WTC11 (cell line): ENCODE results near the gene ALOXE3. TPM values are rescaled to one million over a fixed set of nuclear protein-coding genes. Genes with fewer than 3 reads are reported as not detected.

Experiments used
- ATAC-seq: fragments of 200-7000 bp; cut with Tn5 transposase; 2 replicates; pipeline ENCODE4 v1.10.0; 2021; ENCODE audit warnings: mild to moderate bottlenecking, moderate library complexity
- CTCF ChIA-PET: fragments of 300-600 bp; sonication (Branson Sonifier 250); formaldehyde crosslinking; loops from one replicate; lab custom pipeline; 2021; ENCODE audit warnings: antibody characterized with exemption; lab: Charles Lee
- POLR2A ChIA-PET: fragments of 350-600 bp; sonication (Branson Sonifier 250); formaldehyde crosslinking; loops from one replicate; lab custom pipeline; 2021; ENCODE audit warnings: antibody characterized with exemption; lab: Charles Lee
- DNase-seq: peaks from one replicate; pipeline ENCODE4 v3.0.0; 2021; ENCODE audit warnings: low spot score
- H3K27ac Mint-ChIP-seq: 2 replicates; pipeline ENCODE4 v1.8.0; 2021; ENCODE audit warnings: mixed read lengths
- H3K27me3 Mint-ChIP-seq: 2 replicates; pipeline ENCODE4 v1.8.0; 2021; ENCODE audit warnings: low read depth, mild to moderate bottlenecking, moderate library complexity, mixed read lengths
- H3K36me3 Mint-ChIP-seq: 2 replicates; pipeline ENCODE4 v1.8.0; 2021; ENCODE audit warnings: mixed read lengths
- H3K4me1 Mint-ChIP-seq: 2 replicates; pipeline ENCODE4 v1.8.0; 2022; ENCODE audit warnings: mixed read lengths
- H3K4me3 Mint-ChIP-seq: 2 replicates; pipeline ENCODE4 v1.8.0; 2021; ENCODE audit warnings: mild to moderate bottlenecking, moderate library complexity, mixed read lengths
- H3K9me3 Mint-ChIP-seq: 2 replicates; pipeline ENCODE4 v1.8.0; 2021; ENCODE audit warnings: mixed read lengths
- ATF6 ChIP-seq: sonication (generic); formaldehyde crosslinking; IDR thresholded peaks from 2 replicates; pipeline ENCODE4 v1.8.1; 2023; ENCODE audit warnings: mild to moderate bottlenecking, missing genetic modification reagents
- CREM ChIP-seq: sonication (generic); formaldehyde crosslinking; IDR thresholded peaks from 2 replicates; pipeline ENCODE4 v1.8.1; 2022; ENCODE audit warnings: mild to moderate bottlenecking, missing genetic modification reagents, moderate library complexity
- GABPB1 ChIP-seq: sonication (generic); formaldehyde crosslinking; IDR thresholded peaks from 2 replicates; pipeline ENCODE4 v1.8.1; 2023; ENCODE audit warnings: mild to moderate bottlenecking, missing genetic modification reagents
- NR1H2 ChIP-seq: sonication (generic); formaldehyde crosslinking; IDR thresholded peaks from 2 replicates; pipeline ENCODE4 v1.9.0; 2021; ENCODE audit warnings: mild to moderate bottlenecking, moderate library complexity, missing genetic modification reagents
- SMAD3 ChIP-seq: sonication (generic); formaldehyde crosslinking; IDR thresholded peaks from 2 replicates; pipeline ENCODE4 v1.8.0; 2022; ENCODE audit warnings: missing genetic modification reagents, mild to moderate bottlenecking, borderline replicate concordance
- SMAD4 ChIP-seq: sonication (generic); formaldehyde crosslinking; IDR thresholded peaks from 2 replicates; pipeline ENCODE4 v1.8.0; 2022; ENCODE audit warnings: mild to moderate bottlenecking, missing genetic modification reagents
- TEAD1 ChIP-seq: sonication (generic); formaldehyde crosslinking; IDR thresholded peaks from 2 replicates; pipeline ENCODE4 v1.8.0; 2022; ENCODE audit warnings: mild to moderate bottlenecking, missing genetic modification reagents
- TEAD4 ChIP-seq: sonication (generic); formaldehyde crosslinking; IDR thresholded peaks from 2 replicates; pipeline ENCODE4 v1.8.0; 2022; ENCODE audit warnings: mild to moderate bottlenecking, missing genetic modification reagents
- ZBTB21 ChIP-seq: sonication (generic); formaldehyde crosslinking; IDR thresholded peaks from 2 replicates; pipeline ENCODE4 v1.8.1; 2023; ENCODE audit warnings: mild to moderate bottlenecking, missing genetic modification reagents, borderline replicate concordance
- ZNF317 ChIP-seq: sonication (generic); formaldehyde crosslinking; IDR thresholded peaks from 2 replicates; pipeline ENCODE4 v1.8.1; 2023; ENCODE audit warnings: low read depth, mild to moderate bottlenecking, moderate library complexity, missing genetic modification reagents, borderline replicate concordance
- ZNF512 ChIP-seq: sonication (generic); formaldehyde crosslinking; IDR thresholded peaks from 2 replicates; pipeline ENCODE4 v1.8.1; 2022; ENCODE audit warnings: missing genetic modification reagents, borderline replicate concordance
- ZNF671 ChIP-seq: fragments of 250-450 bp; sonication (Bioruptor Pico); IDR thresholded peaks from 2 replicates; pipeline ENCODE4 v1.8.0; 2021; ENCODE audit warnings: mild to moderate bottlenecking
- ZSCAN18 ChIP-seq: fragments of 250-450 bp; sonication (Bioruptor Pico); IDR thresholded peaks from 2 replicates; pipeline ENCODE4 v2.1.2; 2022; ENCODE audit warnings: mild to moderate bottlenecking, moderate library complexity
- total RNA-seq: library from RNA; stranded (reverse); gene quantifications from 3 replicates; pipeline ENCODE4 v1.2.3, GENCODE V29; 2021
- TF ChIP-seq, protein P1 (sequence below): sonication (generic); formaldehyde crosslinking; conservative IDR thresholded peaks from 2 replicates; pipeline ENCODE4 v1.8.1; 2022; ENCODE audit warnings: mild to moderate bottlenecking, missing genetic modification reagents
- TF ChIP-seq, protein P2 (sequence below): sonication (generic); formaldehyde crosslinking; IDR thresholded peaks from 2 replicates; pipeline ENCODE4 v1.8.0; 2022; ENCODE audit warnings: mild to moderate bottlenecking, missing genetic modification reagents
- TF ChIP-seq, protein P3 (sequence below): sonication (generic); formaldehyde crosslinking; IDR thresholded peaks from 2 replicates; pipeline ENCODE4 v1.8.0; 2023; ENCODE audit warnings: missing genetic modification reagents
- TF ChIP-seq, protein P4 (sequence below): sonication (generic); formaldehyde crosslinking; IDR thresholded peaks from 2 replicates; pipeline ENCODE4 v1.8.1; 2022; ENCODE audit warnings: low read depth, mild to moderate bottlenecking, moderate library complexity, missing genetic modification reagents, borderline replicate concordance

Gene ALOXE3
- total RNA-seq, 1 experiment from 2014 or later = 0.81 TPM

DNA sequence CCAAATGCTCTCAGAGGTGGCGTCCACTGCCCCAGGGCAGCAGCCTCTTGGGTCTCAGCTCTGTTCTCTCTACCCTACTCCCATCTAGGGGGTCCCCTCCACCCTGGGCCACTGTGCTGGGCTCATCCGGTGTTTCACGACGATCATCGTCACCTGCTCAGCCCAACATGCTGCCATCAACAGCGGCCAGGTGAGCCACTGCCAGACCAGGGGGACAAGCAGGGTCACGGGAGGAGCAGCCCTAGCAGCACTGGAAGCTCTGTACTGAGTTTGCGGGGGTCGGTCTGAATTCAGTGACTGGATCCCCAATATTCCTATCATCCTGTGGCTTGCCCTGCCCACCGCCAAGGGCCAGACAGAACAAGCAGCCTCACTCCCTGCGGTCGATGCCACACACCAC, 46.8 kb downstream of the ALOXE3 start (continued):
- TF ChIP-seq ZNF317 (CRISPR knock-in tag) (no peak), ZNF512 (no peak)

DNA sequence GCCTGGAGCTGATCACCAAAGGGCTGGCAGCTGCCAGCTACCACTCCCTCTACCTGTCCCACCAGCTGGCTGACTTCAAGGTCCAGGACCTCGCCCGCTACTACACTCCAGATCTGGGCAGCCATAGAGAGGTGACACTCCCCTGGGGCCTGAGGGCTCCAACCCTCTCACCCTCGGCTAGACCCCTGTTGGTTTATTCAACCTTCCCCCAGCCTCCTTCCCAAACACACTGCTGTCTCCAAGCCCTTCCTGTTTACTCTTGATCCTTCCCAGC, 48.8 kb downstream of the ALOXE3 start:
- POLR2A ChIA-PET = no interaction called here
- Mint-ChIP-seq H3K36me3 (no peaks in the 10 kb centered on the region), H3K27me3 (peaks cover 71% of the 10 kb centered on the region), H3K4me3 (no peak overlapping the region), H3K27ac (no peak overlapping the region), H3K9me3 (no peaks in the 10 kb centered on the region), H3K4me1 (peaks cover 33% of the 10 kb centered on the region)
- TF ChIP-seq, protein P1, sequence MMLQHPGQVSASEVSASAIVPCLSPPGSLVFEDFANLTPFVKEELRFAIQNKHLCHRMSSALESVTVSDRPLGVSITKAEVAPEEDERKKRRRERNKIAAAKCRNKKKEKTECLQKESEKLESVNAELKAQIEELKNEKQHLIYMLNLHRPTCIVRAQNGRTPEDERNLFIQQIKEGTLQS = no peak
- TF ChIP-seq, protein P2, sequence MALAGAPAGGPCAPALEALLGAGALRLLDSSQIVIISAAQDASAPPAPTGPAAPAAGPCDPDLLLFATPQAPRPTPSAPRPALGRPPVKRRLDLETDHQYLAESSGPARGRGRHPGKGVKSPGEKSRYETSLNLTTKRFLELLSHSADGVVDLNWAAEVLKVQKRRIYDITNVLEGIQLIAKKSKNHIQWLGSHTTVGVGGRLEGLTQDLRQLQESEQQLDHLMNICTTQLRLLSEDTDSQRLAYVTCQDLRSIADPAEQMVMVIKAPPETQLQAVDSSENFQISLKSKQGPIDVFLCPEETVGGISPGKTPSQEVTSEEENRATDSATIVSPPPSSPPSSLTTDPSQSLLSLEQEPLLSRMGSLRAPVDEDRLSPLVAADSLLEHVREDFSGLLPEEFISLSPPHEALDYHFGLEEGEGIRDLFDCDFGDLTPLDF (CRISPR knock-in tag) = no peak
- TF ChIP-seq ZBTB21 (CRISPR knock-in tag) (no peak), CREM (no peak), SMAD3 (no peak), TEAD4 (CRISPR knock-in tag) (no peak), SMAD4 (CRISPR knock-in tag) (no peak), ZNF671 (CRISPR knock-in tag) (no peak)
- TF ChIP-seq, protein P3, sequence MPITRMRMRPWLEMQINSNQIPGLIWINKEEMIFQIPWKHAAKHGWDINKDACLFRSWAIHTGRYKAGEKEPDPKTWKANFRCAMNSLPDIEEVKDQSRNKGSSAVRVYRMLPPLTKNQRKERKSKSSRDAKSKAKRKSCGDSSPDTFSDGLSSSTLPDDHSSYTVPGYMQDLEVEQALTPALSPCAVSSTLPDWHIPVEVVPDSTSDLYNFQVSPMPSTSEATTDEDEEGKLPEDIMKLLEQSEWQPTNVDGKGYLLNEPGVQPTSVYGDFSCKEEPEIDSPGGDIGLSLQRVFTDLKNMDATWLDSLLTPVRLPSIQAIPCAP (CRISPR knock-in tag) = no peak
- CTCF ChIA-PET = interaction anchor here (0.8 to 13.0 kb wide), 10 partner anchors 9 to 80 kb away, joined by 3 to 380 read pairs (median 5); partner anchors contain the start of genes ALOX12B and ALOXE3
- ATAC-seq (no peak), DNase-seq (no peak)

DNA sequence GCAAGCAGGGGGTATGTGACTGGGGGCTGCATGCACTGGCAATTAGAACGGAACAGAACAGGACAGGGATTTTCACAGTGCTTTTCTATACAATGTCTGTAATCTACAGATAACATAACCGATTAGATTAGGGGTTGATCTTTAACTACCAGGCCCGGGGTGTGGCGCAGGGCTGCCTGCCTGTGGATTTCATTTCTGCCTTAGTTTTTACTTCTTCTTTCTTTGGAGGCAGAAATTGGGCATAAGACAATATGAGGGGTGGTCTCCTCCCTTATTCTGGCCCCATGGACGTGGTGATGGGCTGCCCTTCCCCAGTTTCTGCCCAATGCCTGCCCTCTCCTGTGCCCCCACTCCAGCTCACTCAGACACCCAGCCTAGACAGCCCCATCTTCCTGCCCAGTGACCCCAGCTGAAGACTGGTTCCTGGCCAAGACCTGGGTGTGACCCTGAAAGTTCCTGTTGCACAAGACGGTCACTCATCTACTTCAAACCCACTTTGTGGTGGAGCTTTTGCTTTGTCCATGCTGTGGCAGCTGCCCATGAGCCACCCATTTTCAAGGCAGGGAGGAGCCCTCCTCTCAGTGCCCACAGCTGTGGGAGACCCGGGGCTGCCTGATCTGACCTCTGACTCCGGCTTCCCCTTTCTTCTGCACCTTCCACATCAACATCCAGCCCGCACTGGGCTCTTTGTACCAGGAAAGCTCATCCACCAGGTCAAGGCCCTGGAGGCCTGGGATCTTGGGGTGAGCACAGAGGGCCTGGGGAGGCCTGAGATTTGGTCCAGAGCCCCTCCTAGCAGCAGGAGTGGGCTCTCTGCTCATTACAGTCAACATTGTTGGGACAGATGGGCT, 49.4 kb downstream of the ALOXE3 start:
- H3K9me3 Mint-ChIP-seq = no peaks in the 10 kb centered on the region
- POLR2A ChIA-PET = interaction anchor here (0.5 kb wide), 1 partner anchor 19 kb away, joined by 4 read pairs; no protein-coding TSS in a partner anchor
- H3K4me3 Mint-ChIP-seq = no peak overlapping the region
- H3K4me1 Mint-ChIP-seq = peaks cover 31% of the 10 kb centered on the region
- no peak for ATAC-seq
- TF ChIP-seq GABPB1 (CRISPR knock-in tag) = no peak
- no peak for TF ChIP-seq TEAD1 (CRISPR knock-in tag)
- TF ChIP-seq ZNF317 (CRISPR knock-in tag) = no peak
- no peak for TF ChIP-seq ZSCAN18
- TF ChIP-seq, protein P4, sequence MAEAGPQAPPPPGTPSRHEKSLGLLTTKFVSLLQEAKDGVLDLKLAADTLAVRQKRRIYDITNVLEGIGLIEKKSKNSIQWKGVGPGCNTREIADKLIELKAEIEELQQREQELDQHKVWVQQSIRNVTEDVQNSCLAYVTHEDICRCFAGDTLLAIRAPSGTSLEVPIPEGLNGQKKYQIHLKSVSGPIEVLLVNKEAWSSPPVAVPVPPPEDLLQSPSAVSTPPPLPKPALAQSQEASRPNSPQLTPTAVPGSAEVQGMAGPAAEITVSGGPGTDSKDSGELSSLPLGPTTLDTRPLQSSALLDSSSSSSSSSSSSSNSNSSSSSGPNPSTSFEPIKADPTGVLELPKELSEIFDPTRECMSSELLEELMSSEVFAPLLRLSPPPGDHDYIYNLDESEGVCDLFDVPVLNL (CRISPR knock-in tag) = no peak
- no peak for TF ChIP-seq NR1H2 (CRISPR knock-in tag)
- no peak for TF ChIP-seq ATF6 (CRISPR knock-in tag)
- TF ChIP-seq, all 79 proteins: peak for 0
- Mint-ChIP-seq H3K27me3 (peaks cover 65% of the 10 kb centered on the region), H3K36me3 (no peaks in the 10 kb centered on the region), H3K27ac (no peak overlapping the region)
- CTCF ChIA-PET = interaction anchor here (0.8 to 13.0 kb wide), 10 partner anchors 8 to 307 kb away, joined by 3 to 380 read pairs (median 4); partner anchors contain the start of gene ALOXE3
- no peak for DNase-seq
